ENCODE data around the gene GPATCH1. TPM values are rescaled to one million over a fixed set of nuclear protein-coding genes. Genes with fewer than 3 reads are reported as not detected.

Gene GPATCH1
- total RNA-seq, 6 experiments from 2014 or later = 5.9 to 7.8 (median 7.0) TPM

DNA sequence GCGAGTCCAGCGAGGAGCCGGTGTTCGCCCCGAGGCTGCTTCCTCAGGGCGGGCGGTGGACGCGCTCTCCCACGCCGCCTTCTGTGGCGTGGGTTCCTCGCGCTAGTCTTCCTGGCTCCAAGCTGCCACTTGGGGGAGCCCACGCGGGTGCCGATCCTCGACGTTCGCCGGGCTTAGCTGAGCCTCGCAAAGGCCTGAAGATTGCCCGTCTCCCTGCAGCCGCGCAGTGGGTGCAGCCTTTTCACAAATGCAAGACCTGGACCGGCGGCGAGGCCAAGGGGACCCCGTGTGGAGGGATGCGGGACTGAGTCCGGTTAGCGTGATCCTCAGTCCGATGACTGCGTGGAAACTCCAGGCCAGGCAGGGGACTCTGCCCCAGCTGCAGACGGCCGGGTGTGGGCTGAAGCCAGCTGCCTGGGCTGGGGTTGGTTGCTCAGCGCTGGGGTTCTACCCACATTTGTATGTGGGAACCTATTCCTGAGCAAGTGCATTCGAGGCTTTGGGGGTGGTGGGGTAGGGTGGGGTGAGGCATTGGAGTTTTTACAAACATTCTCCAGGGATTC, 96.5 kb downstream of the GPATCH1 start:
- H3K9me3 Mint-ChIP-seq = no peaks in the 10 kb centered on the region
- DNase-seq = no peak
- no peaks in the 10 kb centered on the region for H3K36me3 Mint-ChIP-seq (ENCODE audit: low read depth)
- peak overlapping the region; percentile 82 for H3K27ac Mint-ChIP-seq
- peaks cover 6% of the 10 kb centered on the region for H3K27me3 Mint-ChIP-seq (ENCODE audit: insufficient read depth)
- H3K4me1 Mint-ChIP-seq (ENCODE audit: low read depth) = peaks cover 28% of the 10 kb centered on the region
- H3K4me3 Mint-ChIP-seq = peak overlapping the region; percentile 98
- TF ChIP-seq, protein P1, sequence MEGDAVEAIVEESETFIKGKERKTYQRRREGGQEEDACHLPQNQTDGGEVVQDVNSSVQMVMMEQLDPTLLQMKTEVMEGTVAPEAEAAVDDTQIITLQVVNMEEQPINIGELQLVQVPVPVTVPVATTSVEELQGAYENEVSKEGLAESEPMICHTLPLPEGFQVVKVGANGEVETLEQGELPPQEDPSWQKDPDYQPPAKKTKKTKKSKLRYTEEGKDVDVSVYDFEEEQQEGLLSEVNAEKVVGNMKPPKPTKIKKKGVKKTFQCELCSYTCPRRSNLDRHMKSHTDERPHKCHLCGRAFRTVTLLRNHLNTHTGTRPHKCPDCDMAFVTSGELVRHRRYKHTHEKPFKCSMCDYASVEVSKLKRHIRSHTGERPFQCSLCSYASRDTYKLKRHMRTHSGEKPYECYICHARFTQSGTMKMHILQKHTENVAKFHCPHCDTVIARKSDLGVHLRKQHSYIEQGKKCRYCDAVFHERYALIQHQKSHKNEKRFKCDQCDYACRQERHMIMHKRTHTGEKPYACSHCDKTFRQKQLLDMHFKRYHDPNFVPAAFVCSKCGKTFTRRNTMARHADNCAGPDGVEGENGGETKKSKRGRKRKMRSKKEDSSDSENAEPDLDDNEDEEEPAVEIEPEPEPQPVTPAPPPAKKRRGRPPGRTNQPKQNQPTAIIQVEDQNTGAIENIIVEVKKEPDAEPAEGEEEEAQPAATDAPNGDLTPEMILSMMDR (IDR thresholded peaks at IDR 0.05) = peak; percentile 80

Other genes with a start within 250 kb of the GPATCH1 start
- not detected for gene SLC7A9, start 211.4 kb upstream of the GPATCH1 start, total RNA-seq (2021; fragmentation: NEBNext Ultra II Directional; extraction: Animal tissue kit (Norgen Biotek cat#: 25700))
- gene CEP89, start 109.2 kb upstream of the GPATCH1 start, total RNA-seq (2021; fragmentation: NEBNext Ultra II Directional; extraction: Animal tissue kit (Norgen Biotek cat#: 25700)) = 10 to 100 TPM; 27.3 to 32.1 (median 30.9) TPM
- gene FAAP24, start 108.9 kb upstream of the GPATCH1 start, total RNA-seq (2021; fragmentation: NEBNext Ultra II Directional; extraction: Animal tissue kit (Norgen Biotek cat#: 25700)) = 1 to 10 TPM; 1.9 to 4.2 (median 3.3) TPM
- gene RHPN2, start 16.3 kb upstream of the GPATCH1 start, total RNA-seq (2021; fragmentation: NEBNext Ultra II Directional; extraction: Animal tissue kit (Norgen Biotek cat#: 25700)) = 1 to 10 TPM; 2.7 to 5.4 (median 3.4) TPM
- not detected for gene WDR88, start 50.9 kb downstream of the GPATCH1 start, total RNA-seq (2021; fragmentation: NEBNext Ultra II Directional; extraction: Animal tissue kit (Norgen Biotek cat#: 25700))
- gene LRP3, start 113.1 kb downstream of the GPATCH1 start, total RNA-seq (2021; fragmentation: NEBNext Ultra II Directional; extraction: Animal tissue kit (Norgen Biotek cat#: 25700)) = 10 to 100 TPM in 2 of 6 experiments, 1 to 10 TPM in 4; 1.9 to 17.7 (median 2.4) TPM
- not detected for gene SLC7A10, start 144.7 kb downstream of the GPATCH1 start, total RNA-seq (2021; fragmentation: NEBNext Ultra II Directional; extraction: Animal tissue kit (Norgen Biotek cat#: 25700))
- gene CEBPA, start 221.4 kb downstream of the GPATCH1 start, total RNA-seq (2021; fragmentation: NEBNext Ultra II Directional; extraction: Animal tissue kit (Norgen Biotek cat#: 25700)) = under 1 TPM in 5 of 6 experiments, not detected in 1; 0.12 to 0.24 (median 0.14) TPM